GM04504 (cell line): ENCODE data around the gene SETBP1.

Experiments used
- DNase-seq: peaks from one replicate; pipeline ENCODE4 v3.0.0-alpha.2; 2012; ENCODE audit warnings: low read depth

SETBP1 gene

GRCh38 chr18:44759925-44760342 is 79.2 kb downstream of the SETBP1 start:
- DNase-seq: no peak

DNA sequence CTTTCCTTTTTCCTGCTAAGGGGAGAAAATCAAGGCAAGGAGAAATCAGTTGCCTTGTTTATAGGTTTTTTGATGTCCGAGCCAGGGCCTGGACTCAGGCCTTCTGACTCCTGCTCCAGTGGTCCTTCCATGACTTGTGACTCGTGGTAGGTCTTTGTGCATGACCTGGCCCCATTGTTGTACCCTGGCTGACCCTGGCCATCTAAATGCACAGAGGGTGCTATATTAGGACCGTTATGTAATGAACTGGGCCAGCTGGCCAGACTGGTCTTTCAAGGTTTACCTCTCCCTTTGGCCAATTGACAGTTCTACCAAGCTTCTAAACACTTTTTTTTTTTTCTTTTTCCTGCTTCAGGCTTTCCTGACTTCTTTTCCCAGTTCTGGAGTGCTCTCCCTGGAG is 81.1 kb downstream of the SETBP1 start:
- no peak for DNase-seq

GRCh38 chr18:44763327-44763726 is 82.6 kb downstream of the SETBP1 start:
- DNase-seq: no peak

- DNase-seq: no peak
Measured at GRCh38 chr18:44764863-44765262, 84.2 kb downstream of the SETBP1 start.

- DNase-seq: no peak
Measured at GRCh38 chr18:44765456-44765855, 84.8 kb downstream of the SETBP1 start.

GRCh38 chr18:44766450-44766849 is 85.8 kb downstream of the SETBP1 start:
- no peak for DNase-seq

DNA sequence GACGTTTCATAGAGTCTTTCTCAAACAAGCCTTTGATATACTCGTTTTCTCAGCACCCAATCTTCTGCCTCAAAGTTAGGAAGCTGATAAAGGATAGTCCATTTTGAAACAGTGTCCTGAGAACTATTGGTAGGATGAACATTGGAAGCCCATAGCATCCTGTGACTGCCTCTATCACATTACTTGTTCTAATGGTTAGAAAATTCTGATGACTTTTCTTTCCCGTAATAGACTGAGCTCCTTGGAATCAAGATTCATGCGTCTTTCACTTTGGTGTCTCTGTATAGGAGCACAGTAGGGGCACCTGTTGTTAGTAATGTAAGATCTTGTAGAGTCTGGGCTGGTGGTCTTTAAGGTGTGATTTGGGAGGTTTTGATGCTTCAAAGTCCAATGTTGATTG is 87.1 kb downstream of the SETBP1 start:
- DNase-seq: no peak

DNA sequence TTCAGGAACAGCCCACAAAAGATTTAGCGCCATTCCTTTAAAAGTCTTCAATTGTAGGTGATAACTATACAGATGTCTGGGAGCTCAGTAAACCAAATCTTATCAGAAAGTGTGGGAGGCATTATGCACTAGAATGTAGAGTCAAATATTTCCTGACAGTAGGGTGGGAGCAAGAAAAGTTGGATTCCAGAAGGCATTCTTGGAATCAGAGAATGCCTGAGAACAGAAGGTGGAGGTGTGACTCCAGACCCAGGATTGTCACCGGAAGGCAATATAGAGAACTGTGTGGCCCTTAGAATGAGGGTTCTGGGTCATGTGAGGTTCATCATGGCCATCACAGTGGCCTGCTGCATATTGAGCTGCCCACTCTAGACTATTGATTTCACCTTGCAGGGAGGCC is 90.0 kb downstream of the SETBP1 start:
- DNase-seq: no peak

- DNase-seq: no peak
Measured at GRCh38 chr18:44771572-44771955, 90.9 kb downstream of the SETBP1 start.

DNA sequence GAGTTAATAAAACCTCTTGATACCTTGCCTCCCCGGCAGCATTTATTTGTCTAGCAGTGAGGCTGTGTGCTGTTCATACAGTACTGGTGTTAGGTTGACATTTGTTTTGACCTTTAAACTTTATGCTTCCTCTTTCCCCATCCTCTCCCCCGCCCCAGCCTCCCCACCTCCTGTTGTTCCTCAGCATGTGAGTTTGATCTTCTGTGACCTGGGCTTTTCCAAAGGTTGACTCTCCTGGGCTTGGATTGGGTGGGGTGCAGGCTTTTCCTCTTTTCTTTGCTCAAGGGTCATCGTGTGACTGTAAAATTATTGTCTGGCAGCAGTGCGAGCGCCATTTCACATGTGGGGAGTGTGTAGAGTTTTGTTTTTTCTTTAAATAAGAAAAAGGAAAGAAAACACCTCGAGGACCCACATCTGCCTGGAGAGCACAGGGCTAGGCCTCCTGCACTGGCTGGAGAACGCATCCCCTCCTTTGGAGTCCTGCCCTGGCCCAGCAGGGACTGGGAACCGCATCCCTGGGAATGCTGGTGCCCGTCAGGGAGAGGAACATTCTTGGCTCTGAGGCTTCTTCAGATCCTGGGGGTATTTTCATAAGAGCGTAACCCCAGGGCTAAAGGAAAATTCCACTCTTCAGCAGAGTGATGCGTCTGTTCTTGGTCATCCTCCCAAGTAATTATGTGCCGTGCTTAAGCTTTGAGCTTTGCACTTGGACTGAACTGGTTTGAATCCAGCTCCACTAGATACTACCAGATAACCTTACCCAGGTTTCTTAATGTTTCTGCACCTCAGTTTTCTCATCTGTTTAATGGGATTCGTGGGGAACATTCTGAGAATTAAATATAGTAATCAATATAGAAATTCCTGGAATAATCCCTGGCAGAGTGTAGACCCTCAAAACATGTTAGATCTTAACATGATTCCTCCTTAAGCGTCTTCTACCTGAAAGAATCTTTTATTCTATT is 91.5 kb downstream of the SETBP1 start:
- no peak for DNase-seq

GRCh38 chr18:44773640-44774155 is 93.0 kb downstream of the SETBP1 start:
- DNase-seq: no peak

- no peak for DNase-seq
Measured at GRCh38 chr18:44774191-44774590, 93.5 kb downstream of the SETBP1 start.

GRCh38 chr18:44777457-44778192 is 96.9 kb downstream of the SETBP1 start:
- DNase-seq: no peak

DNA sequence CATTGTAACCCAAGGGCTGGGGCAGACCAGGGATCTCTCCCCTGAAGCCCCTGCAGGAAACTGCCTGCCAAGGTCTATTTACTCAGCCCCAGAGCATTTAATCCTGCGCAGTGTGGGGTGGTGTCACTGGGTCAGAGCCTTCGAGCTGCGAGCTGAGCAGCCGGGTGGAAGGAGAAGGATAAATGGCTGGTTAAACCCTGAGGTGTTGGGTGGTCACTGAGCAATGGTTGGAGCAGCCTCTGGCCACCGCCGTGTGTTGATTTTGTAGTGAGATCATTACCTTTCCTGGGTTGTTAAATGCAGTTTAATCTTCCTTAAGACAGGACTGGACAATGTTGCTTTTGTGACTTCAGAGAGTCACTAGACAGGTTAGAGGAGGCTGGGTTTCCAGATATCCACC is 98.1 kb downstream of the SETBP1 start:
- no peak for DNase-seq

GRCh38 chr18:44779753-44780292 is 99.1 kb downstream of the SETBP1 start:
- DNase-seq: no peak

- peak; percentile 42 for DNase-seq
Measured at GRCh38 chr18:44781886-44782285, 101.2 kb downstream of the SETBP1 start.

DNA sequence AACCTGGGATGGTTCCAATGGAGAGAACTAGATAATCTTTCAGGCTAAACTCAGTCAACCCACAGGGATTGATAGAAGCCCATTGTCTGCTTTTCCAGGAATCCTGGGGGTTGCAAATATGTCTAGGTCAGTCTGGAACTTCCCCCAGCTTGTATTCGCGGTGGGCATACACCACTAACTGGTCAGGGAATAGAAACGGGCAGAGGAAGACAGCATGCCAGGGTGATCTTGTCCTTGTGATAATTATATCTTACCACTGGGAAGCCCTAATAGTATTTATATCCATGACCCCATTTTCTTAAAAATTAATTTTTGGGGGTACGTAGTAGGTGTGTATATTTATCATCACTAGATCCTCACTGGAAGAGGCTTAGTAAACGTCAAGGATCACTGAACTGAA is 101.9 kb downstream of the SETBP1 start:
- no peak for DNase-seq

GRCh38 chr18:44783371-44783770 is 102.7 kb downstream of the SETBP1 start:
- no peak for DNase-seq

GRCh38 chr18:44786257-44786656 is 105.6 kb downstream of the SETBP1 start:
- DNase-seq: no peak

DNA sequence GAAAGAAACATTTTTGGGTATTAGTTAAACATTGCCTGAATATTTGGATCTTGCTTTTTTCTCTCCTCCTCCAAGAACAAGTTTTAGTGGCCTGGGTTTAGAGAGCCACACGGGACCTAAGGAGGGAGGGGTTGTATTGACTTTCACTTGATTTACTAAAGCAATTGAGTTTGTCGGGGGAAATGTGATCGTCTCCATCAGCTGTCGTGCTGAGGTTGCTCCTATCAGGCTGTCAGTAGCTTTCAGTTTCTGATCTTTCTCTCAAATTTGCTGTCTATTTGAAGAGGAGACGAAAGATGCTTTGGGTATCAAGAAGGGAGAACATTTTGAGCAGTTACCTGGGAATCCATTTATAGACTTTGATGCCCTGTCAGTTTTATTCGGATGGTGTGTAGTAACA is 106.0 kb downstream of the SETBP1 start:
- DNase-seq: no peak

GRCh38 chr18:44788334-44788733 is 107.6 kb downstream of the SETBP1 start:
- no peak for DNase-seq

DNA sequence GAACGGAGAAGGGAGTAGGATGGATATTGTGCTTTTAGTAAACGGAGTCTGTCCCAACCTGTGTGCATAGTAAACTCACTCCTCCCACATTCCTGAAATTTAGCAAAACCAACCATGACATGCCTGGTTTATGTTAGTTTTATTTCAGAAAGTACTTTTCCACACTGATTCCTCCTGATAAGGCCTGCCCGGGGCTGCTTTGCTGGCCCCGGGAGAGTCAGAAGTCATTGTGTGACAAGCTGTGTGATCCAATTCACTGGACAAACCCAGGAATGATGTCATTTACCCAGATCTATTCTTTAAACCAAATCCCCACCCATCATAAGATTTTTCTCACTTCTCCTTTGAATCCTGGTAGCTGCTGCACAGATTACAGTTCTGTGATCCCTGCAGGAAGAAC is 109.0 kb downstream of the SETBP1 start:
- DNase-seq: peak; percentile 18

- no peak for DNase-seq
Measured at GRCh38 chr18:44790860-44791259, 110.2 kb downstream of the SETBP1 start.
